ENCODE measurements around the gene APBA3.
"Not testable (repeated sequence)": the region's sequence is repeated elsewhere in the genome, so short reads cannot be mapped to it uniquely, and the experiment has no call there.

- not testable (repeated sequence) for TF ChIP-seq CTCF, POLR2A (IDR thresholded peaks at IDR 0.05)
Measured at GRCh38 chr19:3758297-3758696, 3.2 kb downstream of the APBA3 start.
